GM13977 (cell line): ENCODE results near the gene PIK3R3.

Experiments used
- DNase-seq: peaks from one replicate; pipeline ENCODE4 v3.0.0; 2012; ENCODE audit warnings: low spot score
- in situ Hi-C: fragments of 300-500 bp; cut with MboI; formaldehyde crosslinking; loops from one replicate; pipeline ENCODE4 v1.12.0; 2022; ENCODE audit warnings: low sequenced_read_pairs, low pct_unique_long_range_greater_than_20kb, mixed read lengths, inconsistent platforms; ENCODE audit not compliant: unreplicated experiment
- TF ChIP-seq, protein P1 (sequence below): IDR thresholded peaks from 2 replicates; pipeline ENCODE4 v1.5.1; 2012; ENCODE audit warnings: mild to moderate bottlenecking, control low read depth; ENCODE audit not compliant: insufficient read depth; ENCODE audit errors: extremely low read depth, missing control alignments

The PIK3R3 gene

GRCh38 chr1:46043458-46044017 is 88.9 kb downstream of the PIK3R3 start:
- DNase-seq: no peak
- TF ChIP-seq, protein P1, sequence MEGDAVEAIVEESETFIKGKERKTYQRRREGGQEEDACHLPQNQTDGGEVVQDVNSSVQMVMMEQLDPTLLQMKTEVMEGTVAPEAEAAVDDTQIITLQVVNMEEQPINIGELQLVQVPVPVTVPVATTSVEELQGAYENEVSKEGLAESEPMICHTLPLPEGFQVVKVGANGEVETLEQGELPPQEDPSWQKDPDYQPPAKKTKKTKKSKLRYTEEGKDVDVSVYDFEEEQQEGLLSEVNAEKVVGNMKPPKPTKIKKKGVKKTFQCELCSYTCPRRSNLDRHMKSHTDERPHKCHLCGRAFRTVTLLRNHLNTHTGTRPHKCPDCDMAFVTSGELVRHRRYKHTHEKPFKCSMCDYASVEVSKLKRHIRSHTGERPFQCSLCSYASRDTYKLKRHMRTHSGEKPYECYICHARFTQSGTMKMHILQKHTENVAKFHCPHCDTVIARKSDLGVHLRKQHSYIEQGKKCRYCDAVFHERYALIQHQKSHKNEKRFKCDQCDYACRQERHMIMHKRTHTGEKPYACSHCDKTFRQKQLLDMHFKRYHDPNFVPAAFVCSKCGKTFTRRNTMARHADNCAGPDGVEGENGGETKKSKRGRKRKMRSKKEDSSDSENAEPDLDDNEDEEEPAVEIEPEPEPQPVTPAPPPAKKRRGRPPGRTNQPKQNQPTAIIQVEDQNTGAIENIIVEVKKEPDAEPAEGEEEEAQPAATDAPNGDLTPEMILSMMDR: no peak
- in situ Hi-C loops: loop anchor here (10.0 kb wide), 1 partner anchor 51 kb away; no protein-coding TSS in a partner anchor

- DNase-seq: no peak
- in situ Hi-C loops: loop anchor here (10.0 kb wide), 1 partner anchor 53 kb away; no protein-coding TSS in a partner anchor
Measured at GRCh38 chr1:46041974-46042373, 90.5 kb downstream of the PIK3R3 start.

GRCh38 chr1:46041551-46041950 is 90.9 kb downstream of the PIK3R3 start:
- in situ Hi-C loops: loop anchor here (10.0 kb wide), 1 partner anchor 53 kb away; no protein-coding TSS in a partner anchor
- no peak for DNase-seq
- TF ChIP-seq, protein P1: no peak

More at GRCh38 chr1:46041974-46042373, 90.5 kb downstream of the PIK3R3 start:
- TF ChIP-seq, protein P1: no peak

- in situ Hi-C loops: loop anchor here (5.0 to 10.0 kb wide), 2 partner anchors 55 to 138 kb away; partner anchors contain the start of genes P3R3URF and TSPAN1
- no peak for DNase-seq
Measured at GRCh38 chr1:46039571-46040052, 92.8 kb downstream of the PIK3R3 start.

GRCh38 chr1:46036894-46037839 is 95.3 kb downstream of the PIK3R3 start:
- in situ Hi-C loops: loop anchor here (5.0 kb wide), 1 partner anchor 140 kb away; the partner anchor contains the start of genes P3R3URF and TSPAN1

More at GRCh38 chr1:46039571-46040052, 92.8 kb downstream of the PIK3R3 start:
- TF ChIP-seq, protein P1: no peak

More at GRCh38 chr1:46036894-46037839, 95.3 kb downstream of the PIK3R3 start:
- DNase-seq: peak; percentile 87
- TF ChIP-seq, protein P1: peak; percentile 99
